Keratinocyte (primary cell): ENCODE measurements around the gene ACP6. TPM values are rescaled to one million over a fixed set of nuclear protein-coding genes. Genes with fewer than 3 reads are reported as not detected.
A peak's percentile ranks its signal among the peaks of the same experiment; 100 is the strongest.

ENCODE experiments used
- DNase-seq: peaks from one replicate; pipeline ENCODE4 v3.0.0-alpha.2; 2011; ENCODE audit warnings: low read depth, missing footprints, low spot score
- FAIRE-seq: peaks from 2 replicates; lab custom pipeline; 2011; peaks lifted over from hg19 to GRCh38; lab: Jason Lieb, UNC
- H2AFZ ChIP-seq: 2 replicates; pipeline ENCODE4 v1.6.0; 2012; ENCODE audit warnings: low read length, control low read depth, inconsistent platforms; ENCODE audit not compliant: control insufficient read depth
- H3K27ac ChIP-seq: 2 replicates; pipeline ENCODE4 v1.5.1; 2011; ENCODE audit warnings: low read length; ENCODE audit not compliant: control insufficient read depth, insufficient read depth
- H3K27me3 ChIP-seq: 3 replicates; pipeline ENCODE4 v1.6.0; 2011; ENCODE audit warnings: low read length; ENCODE audit not compliant: control insufficient read depth, insufficient read depth; ENCODE audit errors: extremely low read depth
- H3K36me3 ChIP-seq, 2 experiments: 2 replicates in 1 of 2; 3 replicates in 1 of 2; pipeline ENCODE4 v1.5.1; 2011; ENCODE audit warnings: low read length in 2 of 2, mild to moderate bottlenecking in 1 of 2; ENCODE audit not compliant: control insufficient read depth in 2 of 2, insufficient read depth in 2 of 2; ENCODE audit errors: extremely low read depth in 1 of 2
- H3K4me1 ChIP-seq: 3 replicates; pipeline ENCODE4 v1.5.1; 2011; ENCODE audit warnings: low read length; ENCODE audit not compliant: control insufficient read depth, insufficient read depth; ENCODE audit errors: extremely low read depth
- H3K4me2 ChIP-seq: 3 replicates; pipeline ENCODE4 v1.6.0; 2011; ENCODE audit warnings: low read depth, low read length; ENCODE audit not compliant: control insufficient read depth, insufficient read depth; ENCODE audit errors: extremely low read depth
- H3K4me3 ChIP-seq, 3 experiments: fragments of 200-600 bp in 1 of 3; sonication (generic) in 1 of 3; 2 replicates in 2 of 3; 3 replicates in 1 of 3; pipeline ENCODE4 v1.5.1; 2011 to 2016; ENCODE audit warnings: low read length in 3 of 3, mild to moderate bottlenecking in 3 of 3, control low read depth in 2 of 3, inconsistent platforms in 1 of 3, low read depth in 1 of 3, mixed read lengths in 1 of 3, mixed run types in 1 of 3, moderate library complexity in 1 of 3; ENCODE audit not compliant: control insufficient read depth in 2 of 3, insufficient read depth in 2 of 3; ENCODE audit errors: extremely low read depth in 1 of 3
- H3K79me2 ChIP-seq: 2 replicates; pipeline ENCODE4 v1.6.0; 2012; ENCODE audit warnings: low read length; ENCODE audit not compliant: control insufficient read depth, insufficient read depth
- H3K9ac ChIP-seq: 3 replicates; pipeline ENCODE4 v1.6.0; 2011; ENCODE audit warnings: low read length; ENCODE audit not compliant: control insufficient read depth, insufficient read depth; ENCODE audit errors: extremely low read depth
- H3K9me1 ChIP-seq: 3 replicates; pipeline ENCODE4 v1.6.0; 2011; ENCODE audit warnings: low read length; ENCODE audit not compliant: control insufficient read depth, insufficient read depth; ENCODE audit errors: extremely low read depth
- H3K9me3 ChIP-seq: 2 replicates; pipeline ENCODE4 v1.5.1; 2012; ENCODE audit warnings: low read depth, low read length; ENCODE audit not compliant: control insufficient read depth
- H4K20me1 ChIP-seq: 3 replicates; pipeline ENCODE4 v1.6.0; 2011; ENCODE audit warnings: low read length; ENCODE audit not compliant: control insufficient read depth, insufficient read depth; ENCODE audit errors: extremely low read depth
- EZH2 ChIP-seq: IDR thresholded peaks from one replicate; pipeline ENCODE4 v1.6.1; 2012; ENCODE audit warnings: inconsistent platforms, mild to moderate bottlenecking, low read length, moderate library complexity
- dilution Hi-C: fragments of 300-500 bp; cut with MboI; formaldehyde crosslinking; loops from one replicate; pipeline ENCODE4 v1.7.0; 2020; ENCODE audit warnings: low sequenced_read_pairs; ENCODE audit not compliant: extremely low pct_ligation_motif_present
- polyA plus RNA-seq, 5 experiments: library from polyadenylated mRNA; depleted of rRNA in 3 of 5; stranded (reverse) in 3 of 5; stranded (forward) in 1 of 5; unstranded in 1 of 5; fragments of >200 nt; gene quantifications; 1 replicate in 1 of 5; 2 replicates in 3 of 5; 3 replicates in 1 of 5; pipeline versions ENCODE4 v1.2.1 to v1.2.3, GENCODE V29; 2011 to 2012; ENCODE audit warnings: missing spikeins in 2 of 5, low read depth in 1 of 5, low replicate concordance in 1 of 5
- TF ChIP-seq, protein P1 (sequence below), 3 experiments: IDR thresholded peaks in 1 of 3; conservative IDR thresholded peaks in 1 of 3; optimal IDR thresholded peaks in 1 of 3; 2 replicates in 2 of 3; 3 replicates in 1 of 3; pipeline versions ENCODE3 to v1.5.1; 2011; ENCODE audit warnings: low read length in 3 of 3, mild to moderate bottlenecking in 3 of 3, moderate library complexity in 2 of 3, control low read depth in 1 of 3, inconsistent platforms in 1 of 3; ENCODE audit not compliant: insufficient read depth in 2 of 3; ENCODE audit errors: extremely low read depth in 1 of 3

Gene ACP6
- polyA plus RNA-seq, 1 donor (not counting 4 experiments of a cell fraction or from before 2014, with no cell fraction given): 7.4 TPM

DNA sequence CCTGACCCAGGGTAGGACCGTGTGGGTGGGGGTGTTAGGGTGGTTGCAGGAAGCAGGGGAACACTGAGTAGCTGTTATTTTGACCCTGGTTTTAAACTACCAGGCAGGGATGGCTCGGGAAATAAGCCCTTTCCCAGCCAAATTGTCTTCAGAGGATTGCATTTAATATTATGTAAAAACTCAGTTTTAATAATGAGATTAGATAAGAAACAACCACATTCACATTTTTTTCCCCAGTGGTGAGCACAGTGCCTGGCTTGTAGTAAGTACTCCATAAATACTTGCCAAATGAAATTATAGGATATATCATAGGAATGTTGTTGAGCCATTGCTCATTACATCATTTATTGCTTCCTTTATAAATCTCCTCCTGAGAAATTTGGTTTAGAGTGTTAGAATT, 3.1 kb upstream of the ACP6 start:
- Histone ChIP-seq H4K20me1 (no peaks in the 10 kb centered on the region), H3K9ac (no peak overlapping the region), H3K4me3 (no peak overlapping the region), H3K36me3 (no peaks in the 10 kb centered on the region), H3K27ac (no peak overlapping the region), H3K4me2 (no peak overlapping the region), H3K79me2 (no peaks in the 10 kb centered on the region), H3K9me1 (no peaks in the 10 kb centered on the region), H3K27me3 (no peaks in the 10 kb centered on the region), H2AFZ (no peak overlapping the region), H3K9me3 (peaks cover 1% of the 10 kb centered on the region), H3K4me1 (peaks cover 25% of the 10 kb centered on the region)
- dilution Hi-C loops: no loop called here
- TF ChIP-seq EZH2: no peak
- TF ChIP-seq, protein P1, sequence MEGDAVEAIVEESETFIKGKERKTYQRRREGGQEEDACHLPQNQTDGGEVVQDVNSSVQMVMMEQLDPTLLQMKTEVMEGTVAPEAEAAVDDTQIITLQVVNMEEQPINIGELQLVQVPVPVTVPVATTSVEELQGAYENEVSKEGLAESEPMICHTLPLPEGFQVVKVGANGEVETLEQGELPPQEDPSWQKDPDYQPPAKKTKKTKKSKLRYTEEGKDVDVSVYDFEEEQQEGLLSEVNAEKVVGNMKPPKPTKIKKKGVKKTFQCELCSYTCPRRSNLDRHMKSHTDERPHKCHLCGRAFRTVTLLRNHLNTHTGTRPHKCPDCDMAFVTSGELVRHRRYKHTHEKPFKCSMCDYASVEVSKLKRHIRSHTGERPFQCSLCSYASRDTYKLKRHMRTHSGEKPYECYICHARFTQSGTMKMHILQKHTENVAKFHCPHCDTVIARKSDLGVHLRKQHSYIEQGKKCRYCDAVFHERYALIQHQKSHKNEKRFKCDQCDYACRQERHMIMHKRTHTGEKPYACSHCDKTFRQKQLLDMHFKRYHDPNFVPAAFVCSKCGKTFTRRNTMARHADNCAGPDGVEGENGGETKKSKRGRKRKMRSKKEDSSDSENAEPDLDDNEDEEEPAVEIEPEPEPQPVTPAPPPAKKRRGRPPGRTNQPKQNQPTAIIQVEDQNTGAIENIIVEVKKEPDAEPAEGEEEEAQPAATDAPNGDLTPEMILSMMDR (optimal IDR thresholded peaks at IDR 0.05 in 1 of 3, IDR thresholded peaks at IDR 0.05 in 1 of 3, conservative IDR thresholded peaks at IDR 0.05 in 1 of 3; ENCODE audit: extremely low read depth in 1 of 3, insufficient read depth in 2 of 3, low read length in 3 of 3): no peak
- no peak for DNase-seq
- no peak for FAIRE-seq

DNA sequence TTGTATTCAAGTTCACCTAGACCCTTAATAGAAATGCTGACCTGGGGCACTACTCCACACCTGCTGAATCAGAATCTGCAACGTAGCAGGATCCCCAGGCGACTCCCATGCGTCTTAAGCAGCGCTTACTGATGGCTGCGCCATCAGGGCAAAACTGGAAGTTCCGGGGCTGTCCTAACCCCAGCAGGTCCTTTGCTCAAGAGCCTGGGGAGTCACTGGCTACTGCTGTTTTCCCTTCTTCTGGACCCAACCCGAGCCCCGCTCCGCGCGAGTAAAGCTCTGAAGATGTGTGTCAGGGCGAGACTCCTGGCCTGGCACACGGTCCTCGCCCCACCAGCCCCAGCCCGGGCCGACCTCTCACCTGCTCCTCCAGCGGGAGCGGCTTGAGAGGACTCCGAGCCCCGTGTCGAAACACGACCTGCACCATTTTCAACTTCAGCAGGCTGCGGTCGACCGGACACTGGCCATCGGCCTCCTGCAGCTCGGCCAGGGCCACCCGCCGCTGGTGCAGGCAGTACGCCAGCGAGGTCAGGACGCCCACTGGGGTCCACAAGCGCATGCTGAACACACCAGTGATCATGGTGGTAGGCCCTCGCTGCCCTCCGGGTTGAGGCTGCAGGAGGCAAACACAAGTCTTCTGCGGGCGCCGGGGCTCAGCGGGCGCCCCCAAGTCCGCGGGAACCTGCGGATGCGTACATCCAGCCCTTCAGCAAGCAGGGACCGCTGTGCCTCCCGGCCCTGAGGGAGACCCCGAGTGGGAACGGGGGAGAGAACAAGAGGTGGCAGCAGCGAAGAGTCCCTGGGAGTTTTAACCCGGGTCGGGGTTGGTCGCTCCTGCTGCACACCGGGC, 630 bp downstream of the ACP6 start:
- DNase-seq: no peak
- no peaks in the 10 kb centered on the region for H4K20me1 ChIP-seq
- peaks cover 1% of the 10 kb centered on the region for H3K79me2 ChIP-seq
- peak overlapping the region; percentile 87 for H3K4me2 ChIP-seq
- H3K36me3 ChIP-seq: no peaks in the 10 kb centered on the region
- no peaks in the 10 kb centered on the region for H3K9me1 ChIP-seq
- H3K4me1 ChIP-seq: peaks cover 10% of the 10 kb centered on the region
- H3K9me3 ChIP-seq: no peaks in the 10 kb centered on the region
- H3K27me3 ChIP-seq: no peaks in the 10 kb centered on the region
- peak overlapping the region; percentile 69 to 87 (median 80) for H3K4me3 ChIP-seq
- TF ChIP-seq EZH2: no peak
- TF ChIP-seq, protein P1 (optimal IDR thresholded peaks at IDR 0.05 in 1 of 3, IDR thresholded peaks at IDR 0.05 in 1 of 3, conservative IDR thresholded peaks at IDR 0.05 in 1 of 3; ENCODE audit: extremely low read depth in 1 of 3, insufficient read depth in 2 of 3, low read length in 3 of 3): no peak
- dilution Hi-C loops: no loop called here
- peak; percentile 73 for FAIRE-seq
- peak overlapping the region; percentile 76 for H3K9ac ChIP-seq
- peak overlapping the region; percentile 95 for H2AFZ ChIP-seq
- peak overlapping the region; percentile 49 for H3K27ac ChIP-seq
